ENCODE measurements around the gene RWDD3. TPM values are rescaled to one million over a fixed set of nuclear protein-coding genes. Genes with fewer than 3 reads are reported as not detected.

RWDD3 gene
- total RNA-seq, 3 donors from 2014 or later (not counting 1 experiment from before 2014, with no cell fraction given), result 8.8 to 15.3 (median 15.2) TPM

- Histone ChIP-seq H3K9me3 (ENCODE audit: control insufficient read depth, insufficient read depth, low read length) (no peaks in the 10 kb centered on the region), H3K36me3 (ENCODE audit: control insufficient read depth, insufficient read depth, low read length) (no peaks in the 10 kb centered on the region), H3K27ac (ENCODE audit: low read length) (no peak overlapping the region), H3K4me1 (ENCODE audit: control insufficient read depth, insufficient read depth, low read length) (no peaks in the 10 kb centered on the region), H3K27me3 (ENCODE audit: control insufficient read depth, insufficient read depth, low read length) (peaks cover 2% of the 10 kb centered on the region), H3K4me3 (ENCODE audit: low read length) (no peak overlapping the region)
- Mint-ChIP-seq H3K36me3 (no peaks in the 10 kb centered on the region), H3K9me3 (no peaks in the 10 kb centered on the region), H3K27me3 (ENCODE audit: low read depth in 2 of 2) (peaks cover 18 to 33% of the 10 kb centered on the region in 2 donors), H3K4me3 (no peak overlapping the region), H3K4me1 (no peaks in the 10 kb centered on the region), H3K27ac (no peak overlapping the region)
- no peak for TF ChIP-seq CTCF (IDR thresholded peaks at IDR 0.05)
- ATAC-seq (no peak), DNase-seq (no peak)
- WGBS (ENCODE audit: insufficient coverage), result 80% methylated on average over 4 of the region's 4 CpGs
- intact Hi-C loops (cut with micrococcal nuclease), result no loop called here
These were observed 14.6 kb upstream of the RWDD3 start for GRCh38 chr1:95219407-95219806.

- H3K27me3 ChIP-seq (ENCODE audit: control insufficient read depth, insufficient read depth, low read length), result peaks cover 1% of the 10 kb centered on the region
- H3K27ac ChIP-seq (ENCODE audit: low read length), result no peak overlapping the region
- intact Hi-C loops (cut with micrococcal nuclease), result no loop called here
- ATAC-seq (no peak), DNase-seq (no peak)
- Mint-ChIP-seq H3K36me3 (no peaks in the 10 kb centered on the region), H3K4me1 (no peaks in the 10 kb centered on the region), H3K4me3 (no peak overlapping the region), H3K9me3 (no peaks in the 10 kb centered on the region), H3K27me3 (ENCODE audit: low read depth in 2 of 2) (peaks cover 12 to 25% of the 10 kb centered on the region in 2 donors), H3K27ac (no peak overlapping the region)
- H3K36me3 ChIP-seq (ENCODE audit: control insufficient read depth, insufficient read depth, low read length), result no peaks in the 10 kb centered on the region
- H3K4me1 ChIP-seq (ENCODE audit: control insufficient read depth, insufficient read depth, low read length), result no peaks in the 10 kb centered on the region
- 88% methylated on average over 6 of the region's 6 CpGs for whole genome bisulfite sequencing (ENCODE audit: insufficient coverage)
- no peaks in the 10 kb centered on the region for H3K9me3 ChIP-seq (ENCODE audit: control insufficient read depth, insufficient read depth, low read length)
- TF ChIP-seq CTCF (IDR thresholded peaks at IDR 0.05), result no peak
- H3K4me3 ChIP-seq (ENCODE audit: low read length), result no peak overlapping the region
These were observed 12.7 kb upstream of the RWDD3 start for GRCh38 chr1:95221306-95221705.

- H3K36me3 Mint-ChIP-seq, result no peaks in the 10 kb centered on the region
- H3K9me3 ChIP-seq (ENCODE audit: control insufficient read depth, insufficient read depth, low read length), result no peaks in the 10 kb centered on the region
- no peaks in the 10 kb centered on the region for H3K9me3 Mint-ChIP-seq
- H3K4me1 ChIP-seq (ENCODE audit: control insufficient read depth, insufficient read depth, low read length), result no peaks in the 10 kb centered on the region
- ATAC-seq (no peak), DNase-seq (no peak)
- WGBS (ENCODE audit: insufficient coverage), result 73% methylated on average over 1 of the region's 2 CpGs
- H3K4me3 Mint-ChIP-seq, result no peak overlapping the region
- H3K27me3 ChIP-seq (ENCODE audit: control insufficient read depth, insufficient read depth, low read length), result no peaks in the 10 kb centered on the region
- intact Hi-C loops (cut with micrococcal nuclease), result no loop called here
- no peaks in the 10 kb centered on the region for H3K4me1 Mint-ChIP-seq
- no peak for TF ChIP-seq CTCF (IDR thresholded peaks at IDR 0.05)
- H3K27ac Mint-ChIP-seq, result no peak overlapping the region
- H3K27me3 Mint-ChIP-seq (ENCODE audit: low read depth in 2 of 2), result peaks cover 15 to 25% of the 10 kb centered on the region in 2 donors
- no peak overlapping the region for H3K27ac ChIP-seq (ENCODE audit: low read length)
- H3K4me3 ChIP-seq (ENCODE audit: low read length), result no peak overlapping the region
- H3K36me3 ChIP-seq (ENCODE audit: control insufficient read depth, insufficient read depth, low read length), result no peaks in the 10 kb centered on the region
These were observed 11.4 kb upstream of the RWDD3 start for GRCh38 chr1:95222629-95223028.

- H3K27me3 Mint-ChIP-seq (ENCODE audit: low read depth in 2 of 2), result peaks cover 14 to 22% of the 10 kb centered on the region in 2 donors
- ATAC-seq, result no peak
- Histone ChIP-seq H3K4me1 (ENCODE audit: control insufficient read depth, insufficient read depth, low read length) (no peaks in the 10 kb centered on the region), H3K27ac (ENCODE audit: low read length) (no peak overlapping the region), H3K36me3 (ENCODE audit: control insufficient read depth, insufficient read depth, low read length) (no peaks in the 10 kb centered on the region), H3K27me3 (ENCODE audit: control insufficient read depth, insufficient read depth, low read length) (no peaks in the 10 kb centered on the region), H3K9me3 (ENCODE audit: control insufficient read depth, insufficient read depth, low read length) (no peaks in the 10 kb centered on the region), H3K4me3 (ENCODE audit: low read length) (no peak overlapping the region)
- H3K4me3 Mint-ChIP-seq, result no peak overlapping the region
- intact Hi-C loops (cut with micrococcal nuclease), result no loop called here
- no peak for TF ChIP-seq CTCF (IDR thresholded peaks at IDR 0.05)
- no peak for DNase-seq
- H3K36me3 Mint-ChIP-seq, result no peaks in the 10 kb centered on the region
- H3K9me3 Mint-ChIP-seq, result no peaks in the 10 kb centered on the region
- H3K27ac Mint-ChIP-seq, result no peak overlapping the region
- no peaks in the 10 kb centered on the region for H3K4me1 Mint-ChIP-seq
These were observed 10.9 kb upstream of the RWDD3 start for GRCh38 chr1:95223110-95223509.
